GM19438 (cell line): ENCODE measurements around the gene TTC28.
"Not testable (repeated sequence)": the region's sequence is repeated elsewhere in the genome, so short reads cannot be mapped to it uniquely, and the experiment has no call there.

Experiments used
- ATAC-seq: cut with Tn5 transposase; IDR thresholded peaks from one replicate; pipeline ENCODE4 v1.9.1; 2021; ENCODE audit warnings: low read depth; ENCODE audit not compliant: unreplicated experiment

The TTC28 gene

GRCh38 chr22:28679611-28680287 lies at the start of gene TTC28:
TTC28 (minus strand) TSS chr22:28679840; CDS start chr22:28679723, 117 bp downstream.
- ATAC-seq, result not testable (repeated sequence)

DNA sequence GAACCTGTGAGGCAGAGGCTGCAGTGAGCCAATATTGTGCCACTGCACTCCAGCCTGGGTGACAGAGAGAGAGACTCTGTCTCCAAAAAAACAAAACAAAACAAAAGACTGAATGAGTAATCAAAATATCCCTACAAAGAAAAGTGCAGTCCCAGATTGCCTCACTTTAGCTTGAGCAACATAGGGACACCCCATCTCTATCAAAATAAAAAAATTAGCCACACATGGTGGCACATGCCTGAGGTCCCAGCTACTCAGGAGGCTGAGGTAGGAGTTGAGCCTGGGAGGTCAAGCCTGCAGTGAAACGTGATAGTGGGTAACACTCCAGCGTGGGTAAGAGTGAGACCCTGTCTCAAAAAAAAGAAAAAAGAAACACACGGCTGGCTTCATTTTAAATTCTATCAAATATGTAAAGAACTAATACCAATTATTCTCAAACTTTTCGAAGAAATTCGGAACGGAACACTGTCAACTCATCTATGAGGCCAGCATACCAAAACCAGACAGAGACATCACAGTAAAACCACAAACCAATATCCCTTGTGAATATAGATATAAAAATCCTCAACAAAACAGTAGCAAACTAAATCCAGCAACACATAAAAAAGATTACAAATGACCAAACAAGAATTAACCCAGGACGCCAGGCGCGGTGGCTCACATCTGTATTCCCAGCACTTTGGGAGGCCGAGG lies 49.1 kb upstream of the TTC28 start:
- no peak for ATAC-seq

- no peak for ATAC-seq
Observed at GRCh38 chr22:28728002-28728401, 48.4 kb upstream of the TTC28 start.

DNA sequence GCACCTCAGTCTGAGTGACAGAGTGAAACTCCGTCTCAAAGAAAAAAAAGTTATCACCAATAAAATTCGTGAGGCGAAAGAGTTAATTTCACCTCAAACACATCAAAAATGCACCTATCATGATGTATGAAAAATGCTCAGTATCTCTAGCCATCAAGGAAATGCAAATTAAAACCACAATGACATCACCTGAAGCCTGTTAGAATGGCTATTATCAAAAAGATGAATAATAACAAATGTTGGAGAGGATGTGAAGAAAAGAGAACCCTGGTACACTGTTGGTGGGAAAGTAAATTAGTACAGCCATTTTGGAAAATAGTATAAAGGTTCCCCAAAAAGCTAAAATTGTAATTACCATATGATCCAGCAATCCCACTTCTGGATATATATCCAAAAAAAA lies 38.4 kb upstream of the TTC28 start:
- ATAC-seq, result no peak

DNA sequence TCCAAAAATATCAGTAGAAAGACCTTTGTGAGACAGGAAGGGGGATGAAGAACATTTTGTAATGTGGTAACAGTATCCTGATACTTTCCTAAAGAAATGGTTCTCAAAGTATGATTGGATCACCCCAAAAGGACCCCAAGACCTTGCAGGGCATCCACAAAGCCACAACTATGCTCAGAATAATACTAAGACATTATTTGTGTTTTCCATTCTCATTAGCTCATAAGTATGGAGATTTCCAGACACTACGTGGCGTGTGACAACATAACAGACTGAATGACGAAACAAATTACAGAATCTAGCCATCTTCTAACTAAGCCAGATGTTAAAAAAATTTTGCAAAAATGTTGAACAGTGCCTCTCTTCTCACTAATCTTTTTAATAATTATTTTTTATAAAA lies 37.0 kb upstream of the TTC28 start:
- ATAC-seq, result no peak

DNA sequence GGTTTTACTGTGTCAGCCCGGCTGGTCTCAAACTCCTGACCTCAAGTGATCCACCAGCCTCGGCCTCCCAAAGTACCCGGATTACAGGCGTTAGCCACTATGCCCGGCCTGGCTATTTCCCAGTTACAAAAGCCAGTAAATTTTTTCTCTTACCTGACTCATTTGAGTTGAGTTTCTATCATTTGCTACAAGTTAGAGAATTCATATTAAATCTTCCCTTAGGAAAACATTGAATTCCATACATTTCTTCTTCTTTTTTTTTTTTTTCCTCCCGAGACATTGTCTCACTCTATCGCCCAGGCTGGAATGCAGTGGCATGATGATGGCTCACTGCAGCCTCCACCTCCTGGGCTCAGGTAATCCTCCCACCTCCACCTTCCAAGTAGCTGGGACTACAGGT lies 36.0 kb upstream of the TTC28 start:
- ATAC-seq, result no peak

GRCh38 chr22:28714043-28714628 lies 34.5 kb upstream of the TTC28 start:
- ATAC-seq, result no peak

- no peak for ATAC-seq
Observed at GRCh38 chr22:28711820-28712777, 32.5 kb upstream of the TTC28 start.

GRCh38 chr22:28711341-28711740 lies 31.7 kb upstream of the TTC28 start:
- no peak for ATAC-seq

- no peak for ATAC-seq
Observed at GRCh38 chr22:28710576-28711191, 31.0 kb upstream of the TTC28 start.

DNA sequence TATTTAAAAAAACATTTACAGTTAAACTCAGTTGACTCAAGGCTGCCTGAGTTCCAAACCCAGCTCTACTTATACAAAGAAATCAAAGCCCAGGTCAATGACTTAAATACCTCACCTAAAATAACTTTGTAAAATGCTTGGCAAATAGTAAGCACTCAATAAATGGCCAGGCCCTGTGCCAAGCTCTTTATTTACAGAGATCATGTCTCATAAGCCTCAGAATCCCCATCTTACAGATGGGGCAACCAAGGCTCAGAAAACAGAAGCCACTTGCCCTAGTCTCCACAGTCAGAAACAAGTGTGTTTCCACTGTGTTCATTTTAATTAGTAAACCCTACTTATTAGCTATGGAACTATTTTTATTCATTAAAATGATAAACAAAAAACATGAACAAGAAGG lies 30.5 kb upstream of the TTC28 start:
- no peak for ATAC-seq

- no peak for ATAC-seq
Observed at GRCh38 chr22:28706845-28707244, 27.2 kb upstream of the TTC28 start.

- no peak for ATAC-seq
Observed at GRCh38 chr22:28703436-28703835, 23.8 kb upstream of the TTC28 start.

- no peak for ATAC-seq
Observed at GRCh38 chr22:28702891-28703290, 23.3 kb upstream of the TTC28 start.

GRCh38 chr22:28693041-28693760 lies 13.6 kb upstream of the TTC28 start:
- ATAC-seq, result not testable (repeated sequence)

- ATAC-seq, result not testable (repeated sequence)
Observed at GRCh38 chr22:28689796-28690195, 10.2 kb upstream of the TTC28 start.

- not testable (repeated sequence) for ATAC-seq
Observed at GRCh38 chr22:28682966-28683365, 3.3 kb upstream of the TTC28 start.

GRCh38 chr22:28680813-28681490 lies 1.3 kb upstream of the TTC28 start:
- not testable (repeated sequence) for ATAC-seq
